Memory B cell (primary cell): ENCODE measurements around the gene KIF13A.
A peak's percentile ranks its signal among the peaks of the same experiment; 100 is the strongest.
"Not testable (repeated sequence)": the region's sequence is repeated elsewhere in the genome, so short reads cannot be mapped to it uniquely, and the experiment has no call there.

Experiments
- ATAC-seq: fragments of 150-1000 bp; cut with Tn5 transposase; 2 replicates; pipeline ENCODE4 v1.10.0; 2021; ENCODE audit warnings: low read depth, mild to moderate bottlenecking, moderate library complexity
- DNase-seq, 2 donors: peaks; one replicate each; pipeline ENCODE4 v3.0.0; 2022; ENCODE audit warnings: low spot score in 2 of 2
- H3K27ac Mint-ChIP-seq: one replicate; pipeline ENCODE4 v1.8.0; 2022; ENCODE audit warnings: mild to moderate bottlenecking, moderate library complexity, mixed read lengths
- H3K27me3 Mint-ChIP-seq: one replicate; pipeline ENCODE4 v1.8.0; 2022; ENCODE audit warnings: mixed read lengths
- H3K36me3 Mint-ChIP-seq: one replicate; pipeline ENCODE4 v1.8.0; 2022; ENCODE audit warnings: mild to moderate bottlenecking, mixed read lengths
- H3K4me1 Mint-ChIP-seq: one replicate; pipeline ENCODE4 v1.8.0; 2022; ENCODE audit warnings: mixed read lengths
- H3K4me3 Mint-ChIP-seq: one replicate; pipeline ENCODE4 v1.8.0; 2022; ENCODE audit warnings: mild to moderate bottlenecking, moderate library complexity, mixed read lengths
- H3K9me3 Mint-ChIP-seq: one replicate; pipeline ENCODE4 v1.8.0; 2022; ENCODE audit warnings: mixed read lengths

Gene KIF13A

DNA sequence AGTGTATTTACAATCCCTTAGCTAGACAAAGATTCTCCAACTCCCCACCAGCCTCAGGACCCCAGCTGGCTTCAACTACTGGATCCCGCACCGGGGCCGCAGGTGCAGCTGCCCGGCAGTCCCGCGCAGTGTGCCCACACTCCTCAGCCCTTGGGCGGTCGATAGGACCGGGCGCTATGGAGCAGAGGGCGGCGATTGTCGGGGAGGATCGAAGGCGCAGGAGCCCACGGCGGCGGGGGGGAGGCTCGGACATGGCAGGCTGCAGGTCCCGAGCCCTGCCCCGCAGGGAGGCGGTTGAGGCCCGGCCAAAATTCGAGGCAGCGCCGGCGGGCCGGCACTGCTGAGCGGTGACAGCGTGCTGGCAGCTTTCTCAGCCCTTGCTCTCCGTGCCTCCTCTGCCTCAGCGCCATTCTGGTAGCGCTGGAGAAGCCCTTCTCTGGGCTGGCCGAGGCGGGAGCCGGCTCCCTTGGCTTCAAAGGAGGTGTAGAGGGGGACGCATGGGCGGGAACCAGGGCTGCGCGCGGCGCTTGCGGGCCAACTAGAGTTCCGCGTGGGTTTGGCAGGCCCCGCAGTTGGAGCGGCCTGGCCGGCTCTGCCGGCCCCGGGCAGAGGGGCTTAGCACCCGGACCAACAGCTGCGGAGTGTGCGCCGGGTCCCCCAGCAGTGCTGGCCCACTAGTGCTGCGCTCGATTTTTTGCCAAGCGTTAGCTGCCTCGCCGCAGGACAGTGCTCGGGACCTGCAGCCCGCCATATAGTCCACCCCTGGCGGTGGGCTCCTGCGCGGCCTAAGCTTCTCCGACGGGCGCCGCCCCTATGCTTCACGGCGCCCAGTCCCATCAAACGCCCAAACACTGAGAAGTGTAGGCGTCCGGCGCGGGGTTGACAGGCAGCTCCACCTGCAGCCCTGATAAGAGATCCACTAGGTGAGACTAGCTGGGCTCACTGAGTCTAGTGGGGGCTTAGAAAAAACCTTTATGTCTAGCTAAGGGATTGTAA, 32.4 kb upstream of the KIF13A start:
- no peak overlapping the region for H3K27ac Mint-ChIP-seq
- H3K9me3 Mint-ChIP-seq: peaks cover 2% of the 10 kb centered on the region
- no peaks in the 10 kb centered on the region for H3K36me3 Mint-ChIP-seq
- ATAC-seq: no peak
- peaks cover 4% of the 10 kb centered on the region for H3K27me3 Mint-ChIP-seq
- DNase-seq: no peak
- H3K4me1 Mint-ChIP-seq: no peaks in the 10 kb centered on the region
- H3K4me3 Mint-ChIP-seq: no peak overlapping the region

DNA sequence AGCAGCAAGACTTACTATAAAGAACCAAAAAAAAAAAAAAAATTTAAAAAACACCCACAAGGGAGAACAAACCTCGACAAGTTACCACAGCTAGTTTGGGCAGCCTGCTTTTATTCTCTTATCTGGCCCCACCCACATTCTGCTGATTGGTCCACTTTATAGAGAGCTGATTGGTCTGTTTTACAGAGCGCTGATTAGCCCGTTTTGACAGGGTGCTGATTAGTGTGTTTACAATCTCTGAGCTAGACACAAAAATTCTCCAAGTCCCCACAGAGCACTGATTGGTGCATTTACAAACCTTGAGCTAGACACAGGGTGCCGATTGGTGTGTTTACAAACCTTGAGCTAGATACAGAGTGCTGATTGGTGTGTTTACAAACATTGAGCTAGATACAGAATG, 31.7 kb upstream of the KIF13A start:
- DNase-seq, H3K27me3 Mint-ChIP-seq, H3K36me3 Mint-ChIP-seq, H3K27ac Mint-ChIP-seq, ATAC-seq, H3K4me1 Mint-ChIP-seq, H3K4me3 Mint-ChIP-seq, H3K9me3 Mint-ChIP-seq: not testable (repeated sequence)

DNA sequence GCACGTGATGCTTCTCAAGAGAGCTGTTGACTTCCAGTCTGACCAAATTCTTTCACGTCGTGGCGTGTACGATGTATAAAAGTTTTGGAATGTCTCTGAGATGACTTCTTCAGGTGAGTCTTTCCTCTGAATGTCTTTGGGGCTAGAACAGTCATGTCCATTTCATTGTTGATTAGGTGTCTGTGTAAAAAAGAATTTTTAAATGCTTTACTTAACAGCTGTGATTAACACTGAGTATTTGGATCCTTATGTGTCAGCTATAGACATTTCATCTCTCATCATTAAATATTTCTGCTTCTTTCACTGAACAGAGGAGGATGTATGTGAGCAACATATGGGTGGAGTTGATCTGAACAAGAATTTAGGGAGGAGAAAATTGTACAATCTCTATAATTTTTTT, 29.3 kb upstream of the KIF13A start:
- no peaks in the 10 kb centered on the region for H3K36me3 Mint-ChIP-seq
- peaks cover 2% of the 10 kb centered on the region for H3K27me3 Mint-ChIP-seq
- peaks cover 2% of the 10 kb centered on the region for H3K9me3 Mint-ChIP-seq
- H3K4me1 Mint-ChIP-seq: no peaks in the 10 kb centered on the region
- DNase-seq (no peak), ATAC-seq (no peak)
- H3K27ac Mint-ChIP-seq: no peak overlapping the region
- no peak overlapping the region for H3K4me3 Mint-ChIP-seq

DNA sequence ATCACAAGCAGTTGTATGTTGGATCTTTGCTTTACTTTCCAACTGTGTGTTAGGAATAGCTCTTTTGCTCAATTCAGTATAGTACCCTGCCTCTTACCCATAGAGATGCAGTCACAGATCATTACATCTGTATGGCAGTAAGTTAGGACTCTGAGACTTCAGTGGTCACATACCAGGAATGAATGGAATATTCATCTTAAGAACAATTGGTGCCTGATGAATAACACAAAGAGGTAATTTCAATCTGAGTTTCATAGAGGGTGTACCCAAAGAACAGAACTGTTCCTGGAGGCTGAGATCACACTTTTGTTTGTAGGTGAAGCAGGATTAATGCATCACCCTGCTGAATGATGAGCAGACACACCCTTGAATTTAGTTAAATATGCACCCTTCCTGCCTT, 28.7 kb upstream of the KIF13A start:
- Mint-ChIP-seq H3K27me3 (peaks cover 2% of the 10 kb centered on the region), H3K4me3 (no peak overlapping the region), H3K4me1 (no peaks in the 10 kb centered on the region), H3K9me3 (peaks cover 2% of the 10 kb centered on the region), H3K36me3 (no peaks in the 10 kb centered on the region), H3K27ac (no peak overlapping the region)
- ATAC-seq (no peak), DNase-seq (no peak)

DNA sequence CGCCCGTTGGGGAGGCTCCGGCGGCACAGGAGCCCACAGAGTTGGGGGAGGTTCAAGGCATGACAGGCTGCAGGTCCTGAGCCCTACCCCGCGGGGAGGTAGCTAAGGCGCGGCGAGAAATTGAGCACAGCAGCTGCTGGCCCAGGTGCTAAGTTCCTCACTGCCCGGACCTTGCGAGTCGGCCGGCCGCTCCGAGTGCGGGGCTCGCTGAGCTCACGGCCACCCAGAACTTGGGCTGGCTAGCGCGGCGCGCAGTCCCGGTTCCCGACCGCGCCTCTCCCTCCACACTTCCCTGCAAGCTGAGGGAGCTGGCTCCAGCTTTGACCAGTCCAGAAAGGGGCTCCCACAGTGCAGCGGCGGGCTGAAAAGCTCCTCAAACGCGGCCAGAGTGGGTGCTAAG, 23.9 kb upstream of the KIF13A start:
- H3K27me3 Mint-ChIP-seq: no peaks in the 10 kb centered on the region

DNA sequence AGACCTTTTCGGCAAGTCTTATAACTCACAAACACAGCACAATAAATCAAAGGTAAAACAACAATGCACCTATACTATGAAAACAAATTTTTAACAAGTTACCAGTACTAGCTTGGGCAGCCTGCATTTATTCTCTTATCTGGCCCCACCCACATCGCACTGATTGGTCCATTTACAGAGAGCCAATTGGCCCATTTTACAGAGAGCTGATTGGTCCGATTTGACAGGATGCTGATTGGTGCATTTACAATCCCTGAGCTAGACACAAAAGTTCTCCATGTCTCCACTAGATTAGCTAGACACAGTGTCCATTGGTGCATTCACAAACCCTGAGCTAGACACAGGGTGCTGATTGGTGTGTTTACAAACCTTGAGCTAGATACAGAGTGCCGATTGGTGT, 23.1 kb upstream of the KIF13A start:
- H3K27ac Mint-ChIP-seq, ATAC-seq, H3K27me3 Mint-ChIP-seq, H3K9me3 Mint-ChIP-seq, H3K36me3 Mint-ChIP-seq, H3K4me3 Mint-ChIP-seq, DNase-seq, H3K4me1 Mint-ChIP-seq: not testable (repeated sequence)

More for the DNA sequence above, 23.9 kb upstream of the KIF13A start:
- Mint-ChIP-seq H3K9me3 (no peaks in the 10 kb centered on the region), H3K4me3 (no peak overlapping the region), H3K4me1 (no peaks in the 10 kb centered on the region), H3K27ac (no peak overlapping the region), H3K36me3 (no peaks in the 10 kb centered on the region)
- DNase-seq (no peak), ATAC-seq (no peak)

DNA sequence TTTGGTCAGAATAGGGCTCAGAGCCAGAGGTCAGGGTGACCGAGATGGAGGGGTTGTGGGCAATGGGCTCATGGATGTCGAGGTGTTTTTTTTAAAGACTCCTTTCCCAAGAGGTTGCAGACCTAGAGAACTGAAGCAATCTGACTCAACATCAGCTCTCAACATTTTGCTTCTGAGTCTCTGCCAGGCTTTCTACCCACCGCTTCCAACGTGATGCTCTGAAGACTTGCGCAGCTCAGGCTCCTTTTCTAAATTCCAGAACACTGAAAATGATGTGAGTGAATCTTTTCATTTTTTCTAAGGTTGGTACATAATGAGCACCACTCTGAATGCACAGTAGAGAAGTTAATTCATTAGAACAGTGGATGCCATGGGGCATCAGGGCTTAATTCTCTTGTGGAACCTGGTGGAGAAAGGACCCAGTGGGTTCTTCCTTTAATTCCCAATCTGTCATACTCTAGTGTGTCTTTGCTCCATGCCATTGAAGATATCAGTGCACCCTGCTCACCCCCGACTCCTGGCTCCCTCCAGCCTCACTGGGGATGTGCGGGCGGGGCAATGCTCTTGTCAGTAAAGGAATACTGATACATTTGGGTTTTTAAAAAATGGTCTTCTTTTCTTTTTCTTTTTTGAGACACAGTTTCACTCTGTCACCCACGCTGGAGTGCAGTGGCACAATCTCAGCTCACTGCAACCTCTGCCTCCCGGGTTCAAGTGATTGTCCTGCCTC, 17.0 kb upstream of the KIF13A start:
- Mint-ChIP-seq H3K27me3 (peaks cover 8% of the 10 kb centered on the region), H3K9me3 (no peaks in the 10 kb centered on the region), H3K27ac (no peak overlapping the region), H3K4me1 (no peaks in the 10 kb centered on the region), H3K36me3 (no peaks in the 10 kb centered on the region), H3K4me3 (no peak overlapping the region)
- no peak for DNase-seq
- no peak for ATAC-seq

DNA sequence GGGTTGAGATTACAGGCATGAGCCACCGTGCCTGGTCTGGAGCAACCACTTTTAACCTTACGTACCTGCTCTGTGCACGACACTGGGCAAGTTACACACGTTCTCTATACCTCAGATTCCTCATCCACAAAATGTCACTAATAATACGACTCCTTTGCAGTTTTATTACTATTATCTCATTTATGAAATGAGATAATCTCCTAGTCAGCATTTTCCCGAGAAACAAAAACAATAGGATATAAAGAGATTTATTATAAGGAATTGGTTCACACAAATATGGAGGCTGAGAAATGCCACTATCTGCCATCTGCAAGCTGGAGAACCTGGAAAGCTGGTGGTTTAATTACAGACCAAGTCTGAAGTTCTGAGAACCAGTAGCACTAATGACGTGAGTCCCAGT, 12.0 kb upstream of the KIF13A start:
- H3K27me3 Mint-ChIP-seq: peaks cover 19% of the 10 kb centered on the region
- DNase-seq (no peak), ATAC-seq (no peak)
- H3K9me3 Mint-ChIP-seq: no peaks in the 10 kb centered on the region
- no peaks in the 10 kb centered on the region for H3K4me1 Mint-ChIP-seq
- H3K36me3 Mint-ChIP-seq: no peaks in the 10 kb centered on the region
- no peak overlapping the region for H3K27ac Mint-ChIP-seq
- no peak overlapping the region for H3K4me3 Mint-ChIP-seq

DNA sequence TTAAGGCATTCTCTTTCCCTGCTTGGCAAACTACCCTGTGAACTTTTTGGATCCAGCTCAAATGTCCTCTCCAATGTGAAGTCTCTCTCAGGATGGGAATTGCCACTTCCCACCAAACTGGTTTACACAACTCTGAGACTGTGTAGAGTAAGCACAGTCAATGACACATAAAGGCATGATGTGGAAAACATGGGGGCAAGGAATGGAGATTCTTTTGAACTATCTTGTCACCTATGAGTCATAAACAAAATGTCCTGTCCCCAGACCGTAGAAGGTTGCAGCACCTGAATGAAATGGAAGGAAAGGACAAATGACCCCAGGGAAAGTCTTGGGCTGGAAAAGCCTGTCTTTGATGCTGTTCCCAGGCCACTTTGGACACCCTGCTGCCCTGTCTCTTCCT, 11.0 kb upstream of the KIF13A start:
- Mint-ChIP-seq H3K27me3 (peaks cover 19% of the 10 kb centered on the region), H3K36me3 (no peaks in the 10 kb centered on the region), H3K9me3 (no peaks in the 10 kb centered on the region), H3K4me1 (no peaks in the 10 kb centered on the region), H3K4me3 (no peak overlapping the region), H3K27ac (no peak overlapping the region)
- no peak for ATAC-seq
- DNase-seq: no peak

DNA sequence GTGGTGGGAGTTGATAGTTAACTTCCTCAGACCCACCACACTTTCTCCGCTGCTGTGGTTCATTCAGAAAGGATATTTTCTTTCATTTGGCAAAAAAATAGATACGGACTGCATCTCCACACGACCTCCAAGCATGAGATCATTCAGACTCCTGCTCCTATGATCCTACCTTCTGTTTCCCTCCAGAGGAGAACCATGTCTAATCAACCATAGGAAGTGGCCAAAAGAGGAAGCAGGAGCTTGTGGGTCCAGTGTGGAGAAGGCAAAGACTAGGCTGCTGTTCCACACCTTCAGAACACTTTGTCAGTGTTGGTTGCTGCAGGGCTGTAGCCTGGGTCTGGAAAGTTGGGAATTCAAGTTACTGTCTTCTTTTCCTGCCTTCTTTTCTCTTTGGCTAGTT, 10.6 kb upstream of the KIF13A start:
- H3K9me3 Mint-ChIP-seq: no peaks in the 10 kb centered on the region
- no peaks in the 10 kb centered on the region for H3K4me1 Mint-ChIP-seq
- H3K36me3 Mint-ChIP-seq: no peaks in the 10 kb centered on the region
- H3K27ac Mint-ChIP-seq: no peak overlapping the region
- DNase-seq (no peak), ATAC-seq (no peak)
- H3K4me3 Mint-ChIP-seq: no peak overlapping the region
- H3K27me3 Mint-ChIP-seq: peaks cover 19% of the 10 kb centered on the region

DNA sequence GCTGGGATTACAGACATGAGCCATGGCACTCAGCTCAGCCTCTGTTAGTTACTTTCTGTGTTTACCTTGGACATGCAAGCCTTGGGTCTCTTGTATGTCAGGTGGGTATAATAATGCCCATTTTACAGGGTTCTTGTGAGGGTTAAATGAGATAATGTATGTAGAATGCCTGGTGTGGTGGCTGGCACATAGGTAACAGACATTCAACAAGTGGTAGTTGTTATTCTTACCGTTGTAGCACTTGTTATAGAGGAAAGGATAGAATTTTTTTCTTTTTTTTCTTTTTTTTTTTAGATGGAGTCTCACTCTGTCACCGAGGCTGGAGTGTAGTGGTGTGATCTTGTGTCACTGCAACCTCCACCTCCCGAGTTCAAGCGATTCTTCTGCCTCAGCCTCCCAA, 8.0 kb upstream of the KIF13A start:
- H3K27ac Mint-ChIP-seq: no peak overlapping the region
- DNase-seq (no peak), ATAC-seq (no peak)
- H3K27me3 Mint-ChIP-seq: peaks cover 19% of the 10 kb centered on the region
- no peaks in the 10 kb centered on the region for H3K9me3 Mint-ChIP-seq
- no peaks in the 10 kb centered on the region for H3K4me1 Mint-ChIP-seq
- H3K36me3 Mint-ChIP-seq: no peaks in the 10 kb centered on the region
- no peak overlapping the region for H3K4me3 Mint-ChIP-seq

DNA sequence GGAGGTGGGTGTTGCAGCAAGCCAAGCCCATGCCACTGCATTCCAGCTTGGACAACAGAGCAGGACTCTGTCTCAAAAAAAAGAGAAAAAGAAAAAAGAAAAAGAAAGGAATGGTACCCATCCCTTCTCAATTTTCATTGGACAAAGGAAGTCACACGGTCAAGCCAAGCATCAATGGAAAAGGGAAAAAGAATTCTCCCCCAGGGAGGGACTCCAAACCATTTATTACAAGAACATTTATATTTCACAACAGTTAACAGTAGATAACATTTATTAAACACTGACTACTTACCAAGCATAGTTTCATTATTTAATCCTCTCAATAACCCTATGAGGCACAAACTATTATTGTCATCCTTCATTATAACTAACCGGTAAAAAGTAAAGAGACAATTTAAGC, 6.6 kb upstream of the KIF13A start:
- Mint-ChIP-seq H3K9me3 (no peaks in the 10 kb centered on the region), H3K27me3 (peaks cover 11% of the 10 kb centered on the region), H3K36me3 (no peaks in the 10 kb centered on the region), H3K4me1 (peaks cover 2% of the 10 kb centered on the region), H3K27ac (no peak overlapping the region), H3K4me3 (no peak overlapping the region)
- ATAC-seq (no peak), DNase-seq (no peak)

DNA sequence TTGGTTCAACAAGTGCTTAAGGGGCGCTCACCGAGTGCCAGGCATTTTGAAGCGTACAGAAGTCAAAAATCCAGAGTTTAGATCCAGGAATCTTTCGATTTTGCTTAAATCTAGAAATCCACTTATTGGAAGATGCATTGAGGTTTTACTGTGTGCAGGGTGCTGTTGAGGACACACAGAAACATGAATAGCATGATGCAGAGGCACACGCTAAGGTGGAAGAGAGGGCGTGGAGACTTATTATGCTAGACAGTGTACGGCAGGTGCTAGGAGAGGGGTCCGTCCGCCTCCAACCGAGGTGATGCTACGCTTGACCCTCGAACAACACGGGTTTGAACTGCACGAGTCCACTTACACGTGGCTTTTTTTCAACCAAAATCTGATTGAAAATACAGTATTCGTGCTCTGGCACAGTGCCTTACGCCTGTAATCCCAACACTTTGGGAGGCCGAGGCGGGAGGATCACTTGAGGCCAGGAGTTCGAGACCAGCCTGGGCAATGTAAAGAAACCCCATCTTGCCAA, 1.0 kb upstream of the KIF13A start:
- no peak for DNase-seq
- H3K27ac Mint-ChIP-seq: peak overlapping the region; percentile 80
- no peaks in the 10 kb centered on the region for H3K9me3 Mint-ChIP-seq
- H3K4me1 Mint-ChIP-seq: peaks cover 34% of the 10 kb centered on the region
- H3K36me3 Mint-ChIP-seq: no peaks in the 10 kb centered on the region
- ATAC-seq: no peak
- peak overlapping the region; percentile 94 for H3K4me3 Mint-ChIP-seq
- peaks cover 3% of the 10 kb centered on the region for H3K27me3 Mint-ChIP-seq

DNA sequence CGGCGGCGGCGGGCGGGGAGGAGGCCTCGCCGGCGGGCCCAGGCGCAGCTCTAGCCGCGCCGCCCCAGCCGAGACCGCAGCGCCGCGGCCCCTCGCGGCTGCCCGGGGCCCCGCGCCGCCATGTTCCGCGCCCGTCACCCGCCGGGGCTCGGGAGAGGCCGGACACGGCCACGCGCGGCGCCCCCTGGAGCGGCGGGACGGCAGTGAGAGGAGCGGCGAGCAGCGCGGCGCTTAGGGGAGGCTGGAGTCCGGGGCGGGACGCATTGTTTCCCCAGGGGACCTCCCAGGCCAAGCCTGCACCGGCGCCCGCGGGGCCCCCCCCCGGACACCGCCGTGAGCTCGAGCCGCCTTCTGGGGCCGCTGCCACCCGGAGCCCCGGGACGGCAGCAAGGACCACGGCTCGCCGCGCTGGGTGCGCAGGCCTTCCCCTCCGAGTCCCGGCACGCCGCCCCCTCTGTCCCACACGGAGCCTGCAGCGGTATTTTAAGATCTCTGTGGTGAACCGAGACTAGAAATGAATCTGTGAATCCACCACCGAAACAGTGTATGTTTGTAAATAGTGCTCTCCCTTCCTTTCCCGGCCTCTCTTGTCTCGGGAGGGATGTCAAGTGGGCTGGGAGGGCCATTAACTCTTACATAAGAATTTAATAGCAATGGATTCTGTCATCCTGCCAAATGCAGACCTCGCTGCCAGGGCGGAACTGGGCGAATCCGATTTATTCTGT, 424 bp upstream of the KIF13A start:
- no peaks in the 10 kb centered on the region for H3K9me3 Mint-ChIP-seq
- ATAC-seq (peak; percentile 66), DNase-seq (peak; percentile 61 to 75)
- peaks cover 34% of the 10 kb centered on the region for H3K4me1 Mint-ChIP-seq
- peak overlapping the region; percentile 94 for H3K4me3 Mint-ChIP-seq
- H3K36me3 Mint-ChIP-seq: no peaks in the 10 kb centered on the region
- peaks cover 3% of the 10 kb centered on the region for H3K27me3 Mint-ChIP-seq
- H3K27ac Mint-ChIP-seq: peak overlapping the region; percentile 80
